Epithelial cell of esophagus (primary cell): ENCODE measurements around the gene AMOTL2.

Experiments
- DNase-seq: peaks from one replicate; pipeline ENCODE4 v3.0.0; 2010; ENCODE audit warnings: low read depth
- H3K4me3 ChIP-seq: 2 replicates; pipeline ENCODE4 v1.5.1; 2011; ENCODE audit warnings: mild to moderate bottlenecking, low read length, control low read depth
- CTCF ChIP-seq: IDR thresholded peaks from 2 replicates; pipeline ENCODE4 v1.5.1; 2011; ENCODE audit warnings: low read depth, mild to moderate bottlenecking, low read length, control low read depth, inconsistent platforms; ENCODE audit not compliant: insufficient read depth; ENCODE audit errors: missing control alignments

AMOTL2 gene

DNA sequence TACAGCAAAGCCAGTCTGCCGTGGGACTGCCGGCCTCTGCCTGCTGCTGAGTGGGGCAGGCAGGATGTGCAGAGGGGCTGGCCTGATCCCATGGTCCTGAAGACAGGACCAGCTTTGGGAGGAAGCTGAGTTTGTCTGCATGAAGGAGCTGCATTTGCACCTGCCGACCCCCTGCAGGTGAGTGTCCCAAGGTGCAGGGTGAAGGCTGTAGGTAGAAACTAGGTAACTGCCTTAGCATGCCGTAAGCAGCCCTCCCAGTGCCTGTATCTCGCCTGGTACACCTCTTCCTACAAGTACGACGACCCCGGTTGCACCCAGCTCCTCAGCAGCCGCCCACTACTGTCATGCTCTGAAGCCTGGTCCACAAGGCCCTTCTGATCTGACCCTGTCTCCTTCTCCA, 34.9 kb downstream of the AMOTL2 start:
- no peak for TF ChIP-seq CTCF
- no peak overlapping the region for H3K4me3 ChIP-seq
- DNase-seq = no peak

DNA sequence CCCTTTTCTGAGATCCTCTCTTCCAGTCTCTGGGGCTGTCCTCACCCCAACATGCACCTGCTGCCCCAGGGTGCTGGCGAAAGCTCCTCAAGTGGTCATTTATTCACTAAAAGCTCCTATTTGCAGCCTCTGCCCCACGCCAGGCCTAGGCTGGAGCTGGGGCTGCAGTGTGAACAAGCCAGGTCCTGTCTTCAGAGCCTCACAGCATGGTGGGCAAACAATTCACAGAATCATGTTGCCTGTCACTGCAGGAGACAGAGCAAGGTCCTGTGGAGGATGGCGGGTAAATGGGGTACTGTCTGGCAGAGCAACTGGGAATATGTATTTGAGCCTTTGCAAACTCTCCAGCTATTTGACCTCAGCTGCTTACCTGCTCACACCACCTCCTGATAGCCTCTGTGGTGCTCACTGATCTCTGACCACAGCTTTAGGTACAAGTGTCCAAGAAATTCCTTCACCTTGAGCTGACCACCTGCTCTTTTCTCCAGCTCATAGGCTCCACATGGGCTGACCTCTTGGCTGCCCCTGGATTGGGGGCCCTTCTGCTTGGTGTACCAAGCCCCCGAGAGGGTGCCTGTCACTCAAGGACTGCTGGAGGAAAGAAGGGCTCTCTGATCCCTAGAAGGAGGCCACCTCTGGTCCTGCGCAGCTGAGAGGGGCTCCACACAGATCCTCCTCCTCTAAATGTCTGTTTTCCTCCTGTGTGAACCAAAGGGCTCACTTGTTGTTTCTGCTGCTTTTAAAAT, 35.6 kb downstream of the AMOTL2 start:
- no peak for DNase-seq
- no peak overlapping the region for H3K4me3 ChIP-seq
- no peak for TF ChIP-seq CTCF

DNA sequence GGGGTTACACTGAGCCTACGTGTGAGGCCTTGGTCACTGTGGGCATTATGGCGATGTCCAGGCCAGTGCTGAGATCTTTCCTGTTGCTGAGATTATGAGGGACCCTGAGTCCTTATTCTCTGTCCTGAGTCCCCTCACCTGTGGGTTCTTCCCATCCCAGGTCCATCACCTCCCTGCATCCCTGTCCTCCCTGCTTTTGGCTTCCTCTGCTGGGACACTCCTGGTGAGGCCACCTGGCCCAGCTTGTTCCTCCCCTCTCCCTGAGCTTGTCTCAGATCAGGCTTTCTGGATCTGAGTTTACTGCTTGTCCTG, 36.1 kb downstream of the AMOTL2 start:
- no peak for TF ChIP-seq CTCF
- no peak overlapping the region for H3K4me3 ChIP-seq
- DNase-seq = no peak

GRCh38 chr3:134337511-134338200, 36.6 kb downstream of the AMOTL2 start:
- no peak for TF ChIP-seq CTCF
- no peak for DNase-seq
- H3K4me3 ChIP-seq = no peak overlapping the region

DNA sequence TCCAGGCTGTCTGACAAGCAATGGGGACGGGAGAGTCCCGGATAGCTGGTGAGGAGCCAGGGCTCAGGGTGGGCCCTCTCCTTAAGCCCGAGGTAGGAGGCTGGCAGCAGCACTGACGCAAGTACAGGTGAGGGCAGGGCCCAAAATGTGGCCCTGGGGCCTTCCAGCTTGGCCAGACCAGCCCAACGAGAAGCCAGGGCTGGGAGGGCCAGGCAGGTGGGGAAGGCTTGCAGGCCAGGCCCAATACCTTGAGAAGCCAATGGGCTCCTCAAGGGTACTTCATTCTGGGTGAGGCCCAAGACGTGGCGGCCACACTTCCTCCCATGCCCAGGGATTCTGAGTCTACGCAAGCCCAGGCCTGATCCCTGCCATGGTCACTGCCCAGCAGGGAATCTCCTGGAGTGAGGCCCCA, 37.2 kb downstream of the AMOTL2 start:
- no peak for DNase-seq
- no peak overlapping the region for H3K4me3 ChIP-seq
- TF ChIP-seq CTCF = no peak

- H3K4me3 ChIP-seq = no peak overlapping the region
- TF ChIP-seq CTCF = no peak
- peak; percentile 78 for DNase-seq
Observed at GRCh38 chr3:134336587-134336986, 37.7 kb downstream of the AMOTL2 start.

GRCh38 chr3:134334901-134335280, 39.4 kb downstream of the AMOTL2 start:
- H3K4me3 ChIP-seq = no peak overlapping the region
- no peak for DNase-seq
- TF ChIP-seq CTCF = no peak
